Astrocyte (in vitro differentiated cells and primary cell): ENCODE results near the gene KRT4. TPM values are rescaled to one million over a fixed set of nuclear protein-coding genes. Genes with fewer than 3 reads are reported as not detected.

Experiments
- DNase-seq: peaks from one replicate; pipeline ENCODE4 v3.0.0-alpha.2; 2010; ENCODE audit warnings: low read depth
- FAIRE-seq: peaks from 2 replicates; lab custom pipeline; 2011; peaks lifted over from hg19 to GRCh38; lab: Jason Lieb, UNC
- H2AFZ ChIP-seq: 2 replicates; pipeline ENCODE4 v1.6.0; 2012; ENCODE audit warnings: low read depth, low read length, inconsistent platforms
- H3K27ac ChIP-seq: 2 replicates; pipeline ENCODE4 v1.5.1; 2011; ENCODE audit warnings: low read depth, low read length, inconsistent platforms
- H3K27me3 ChIP-seq: 2 replicates; pipeline ENCODE4 v1.6.0; 2011; ENCODE audit warnings: low read length, inconsistent platforms; ENCODE audit not compliant: insufficient read depth
- H3K36me3 ChIP-seq: 2 replicates; pipeline ENCODE4 v1.5.1; 2011; ENCODE audit warnings: low read length, inconsistent platforms; ENCODE audit not compliant: insufficient read depth
- H3K4me1 ChIP-seq: 2 replicates; pipeline ENCODE4 v1.5.1; 2011; ENCODE audit warnings: low read length, inconsistent platforms; ENCODE audit not compliant: insufficient read depth
- H3K4me2 ChIP-seq: 2 replicates; pipeline ENCODE4 v1.6.0; 2012; ENCODE audit warnings: low read length, inconsistent platforms
- H3K4me3 ChIP-seq: 2 replicates; pipeline ENCODE4 v1.5.1; 2011; ENCODE audit warnings: low read depth, mild to moderate bottlenecking, low read length, inconsistent platforms; ENCODE audit not compliant: insufficient read depth
- H3K79me2 ChIP-seq: 2 replicates; pipeline ENCODE4 v1.6.0; 2012; ENCODE audit warnings: mild to moderate bottlenecking, low read length, inconsistent platforms; ENCODE audit not compliant: insufficient read depth
- H3K9ac ChIP-seq: 2 replicates; pipeline ENCODE4 v1.6.0; 2012; ENCODE audit warnings: mild to moderate bottlenecking, low read length, inconsistent platforms
- H3K9me3 ChIP-seq: 2 replicates; pipeline ENCODE4 v1.5.1; 2012; ENCODE audit warnings: low read depth, mild to moderate bottlenecking, low read length, inconsistent platforms; ENCODE audit not compliant: insufficient read depth
- H4K20me1 ChIP-seq: 2 replicates; pipeline ENCODE4 v1.6.0; 2012; ENCODE audit warnings: low read length, inconsistent platforms; ENCODE audit not compliant: insufficient read depth
- H3K27ac Mint-ChIP-seq: one replicate; pipeline ENCODE4 v1.8.0; 2021; ENCODE audit warnings: mild to moderate bottlenecking, mixed read lengths; ENCODE audit not compliant: unreplicated experiment
- H3K27me3 Mint-ChIP-seq: one replicate; pipeline ENCODE4 v1.8.0; 2021; ENCODE audit warnings: low read depth, mixed read lengths; ENCODE audit not compliant: unreplicated experiment
- H3K36me3 Mint-ChIP-seq: one replicate; pipeline ENCODE4 v1.8.0; 2021; ENCODE audit warnings: low read depth, mixed read lengths; ENCODE audit not compliant: unreplicated experiment
- H3K4me1 Mint-ChIP-seq: one replicate; pipeline ENCODE4 v1.8.0; 2021; ENCODE audit warnings: low read depth, mixed read lengths; ENCODE audit not compliant: unreplicated experiment
- H3K4me3 Mint-ChIP-seq: one replicate; pipeline ENCODE4 v1.8.0; 2021; ENCODE audit warnings: mild to moderate bottlenecking, moderate library complexity, mixed read lengths; ENCODE audit not compliant: unreplicated experiment
- H3K9me3 Mint-ChIP-seq: one replicate; pipeline ENCODE4 v1.8.0; 2021; ENCODE audit warnings: mild to moderate bottlenecking, mixed read lengths; ENCODE audit not compliant: unreplicated experiment
- EZH2 ChIP-seq: IDR thresholded peaks from 2 replicates; pipeline ENCODE4 v1.6.1; 2012; ENCODE audit warnings: mild to moderate bottlenecking, low read length, inconsistent platforms; ENCODE audit not compliant: insufficient read depth
- total RNA-seq: library from RNA; stranded (reverse); gene quantifications from 2 replicates; pipeline ENCODE4 v1.2.1, GENCODE V29; 2021
- TF ChIP-seq, protein P1 (sequence below): IDR thresholded peaks from 2 replicates; pipeline ENCODE4 v1.5.1; 2011; ENCODE audit warnings: low read depth, mild to moderate bottlenecking, inconsistent platforms, low read length, moderate library complexity; ENCODE audit not compliant: insufficient read depth

KRT4 gene
- total RNA-seq, 1 donor from 2014 or later: not detected

DNA sequence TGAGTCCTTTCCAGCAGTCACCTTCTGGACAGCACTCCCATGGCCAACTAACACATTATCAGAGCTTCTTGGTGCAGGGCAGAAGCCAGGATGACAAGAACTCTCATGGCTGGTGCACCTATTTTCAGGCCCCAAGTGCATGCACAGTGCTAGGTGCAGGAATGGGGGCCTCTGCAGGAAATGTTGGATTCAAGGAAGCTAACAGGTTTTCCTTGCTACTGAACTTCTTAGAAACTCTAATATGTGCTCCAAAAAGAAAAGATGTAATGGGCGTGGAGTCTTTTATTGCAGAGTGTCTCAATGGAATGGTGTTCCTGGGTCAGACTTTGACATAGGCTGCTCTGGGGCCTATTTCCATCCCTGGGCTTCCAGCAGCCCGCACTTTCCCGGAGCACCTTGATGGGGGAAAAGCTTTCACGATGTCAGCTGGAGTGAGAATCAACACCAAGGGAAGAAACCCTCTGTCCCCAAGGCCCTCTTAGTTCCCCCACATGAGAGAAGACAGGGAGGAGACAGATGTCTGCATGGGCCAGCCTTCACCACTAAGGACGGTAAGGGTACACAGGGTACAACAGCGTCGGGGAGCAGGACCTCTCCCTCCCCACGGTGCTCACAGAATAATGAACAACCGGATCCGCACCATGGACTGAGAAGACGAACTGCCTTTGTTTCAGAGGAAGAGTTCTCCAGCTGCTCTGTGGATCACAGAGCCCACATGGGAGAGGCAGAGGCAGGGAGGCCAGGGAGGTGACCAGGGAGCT lies 24.9 kb downstream of the KRT4 start:
- Mint-ChIP-seq H3K4me3 (no peak overlapping the region), H3K27ac (no peak overlapping the region), H3K36me3 (peaks cover 7% of the 10 kb centered on the region), H3K4me1 (peaks cover 3% of the 10 kb centered on the region), H3K9me3 (peaks cover 13% of the 10 kb centered on the region), H3K27me3 (peaks cover 71% of the 10 kb centered on the region)
- H3K4me1 ChIP-seq: peaks cover 3% of the 10 kb centered on the region
- no peak overlapping the region for H3K9ac ChIP-seq
- H3K27ac ChIP-seq: no peak overlapping the region
- no peak overlapping the region for H3K4me2 ChIP-seq
- H3K79me2 ChIP-seq: no peaks in the 10 kb centered on the region
- no peaks in the 10 kb centered on the region for H3K9me3 ChIP-seq
- peaks cover 56% of the 10 kb centered on the region for H3K27me3 ChIP-seq
- no peak overlapping the region for H2AFZ ChIP-seq
- DNase-seq (no peak), FAIRE-seq (no peak)
- TF ChIP-seq, protein P1, sequence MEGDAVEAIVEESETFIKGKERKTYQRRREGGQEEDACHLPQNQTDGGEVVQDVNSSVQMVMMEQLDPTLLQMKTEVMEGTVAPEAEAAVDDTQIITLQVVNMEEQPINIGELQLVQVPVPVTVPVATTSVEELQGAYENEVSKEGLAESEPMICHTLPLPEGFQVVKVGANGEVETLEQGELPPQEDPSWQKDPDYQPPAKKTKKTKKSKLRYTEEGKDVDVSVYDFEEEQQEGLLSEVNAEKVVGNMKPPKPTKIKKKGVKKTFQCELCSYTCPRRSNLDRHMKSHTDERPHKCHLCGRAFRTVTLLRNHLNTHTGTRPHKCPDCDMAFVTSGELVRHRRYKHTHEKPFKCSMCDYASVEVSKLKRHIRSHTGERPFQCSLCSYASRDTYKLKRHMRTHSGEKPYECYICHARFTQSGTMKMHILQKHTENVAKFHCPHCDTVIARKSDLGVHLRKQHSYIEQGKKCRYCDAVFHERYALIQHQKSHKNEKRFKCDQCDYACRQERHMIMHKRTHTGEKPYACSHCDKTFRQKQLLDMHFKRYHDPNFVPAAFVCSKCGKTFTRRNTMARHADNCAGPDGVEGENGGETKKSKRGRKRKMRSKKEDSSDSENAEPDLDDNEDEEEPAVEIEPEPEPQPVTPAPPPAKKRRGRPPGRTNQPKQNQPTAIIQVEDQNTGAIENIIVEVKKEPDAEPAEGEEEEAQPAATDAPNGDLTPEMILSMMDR: no peak
- no peak for TF ChIP-seq EZH2
- H3K36me3 ChIP-seq: no peaks in the 10 kb centered on the region
- no peaks in the 10 kb centered on the region for H4K20me1 ChIP-seq
- no peak overlapping the region for H3K4me3 ChIP-seq

DNA sequence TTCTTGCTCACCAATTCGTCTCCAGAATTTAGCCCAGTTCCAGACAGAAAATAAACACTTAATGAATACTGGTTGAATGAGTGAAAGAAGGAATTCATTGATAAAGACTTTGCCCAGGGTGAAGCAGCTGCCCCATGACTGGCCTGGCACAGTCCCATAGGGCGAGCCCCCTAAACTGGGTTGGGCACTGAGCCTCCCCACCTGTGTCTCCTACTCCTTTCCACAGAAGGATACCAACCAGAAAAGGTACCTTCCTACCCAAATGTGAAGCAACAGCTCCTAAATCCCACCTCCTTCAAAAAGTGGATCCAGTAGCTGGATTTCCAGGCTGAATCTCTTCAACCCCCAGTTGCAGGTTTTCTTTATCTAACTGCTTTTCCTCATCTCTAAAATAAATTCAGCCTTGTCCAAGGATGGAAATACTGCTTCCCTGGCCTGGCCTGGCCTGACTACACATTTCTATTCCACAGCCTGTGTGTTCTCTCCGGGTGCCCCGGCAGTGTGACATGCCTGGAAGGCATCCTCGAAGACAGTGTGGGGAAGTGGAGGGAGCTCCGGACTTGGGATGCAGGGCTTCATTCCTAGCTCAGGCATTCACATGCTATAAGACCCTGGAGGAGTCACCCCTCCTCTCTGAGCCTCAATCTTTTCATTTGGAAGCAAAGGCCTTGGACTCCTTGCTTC lies 25.6 kb downstream of the KRT4 start:
- H3K36me3 Mint-ChIP-seq: peaks cover 7% of the 10 kb centered on the region

More for the DNA sequence above, 25.6 kb downstream of the KRT4 start:
- Histone ChIP-seq H3K9ac (no peak overlapping the region), H3K27ac (no peak overlapping the region), H3K4me3 (no peak overlapping the region), H3K4me1 (peaks cover 3% of the 10 kb centered on the region), H3K4me2 (no peak overlapping the region), H2AFZ (no peak overlapping the region), H3K36me3 (no peaks in the 10 kb centered on the region), H4K20me1 (no peaks in the 10 kb centered on the region), H3K27me3 (peaks cover 62% of the 10 kb centered on the region), H3K9me3 (no peaks in the 10 kb centered on the region), H3K79me2 (no peaks in the 10 kb centered on the region)
- peaks cover 70% of the 10 kb centered on the region for H3K27me3 Mint-ChIP-seq
- H3K4me3 Mint-ChIP-seq: no peak overlapping the region
- no peak for FAIRE-seq
- H3K27ac Mint-ChIP-seq: no peak overlapping the region
- no peak for DNase-seq
- peaks cover 13% of the 10 kb centered on the region for H3K9me3 Mint-ChIP-seq
- peaks cover 2% of the 10 kb centered on the region for H3K4me1 Mint-ChIP-seq
- no peak for TF ChIP-seq EZH2
- TF ChIP-seq, protein P1: no peak
